ENCODE data around the gene NREP.

The NREP gene

DNA sequence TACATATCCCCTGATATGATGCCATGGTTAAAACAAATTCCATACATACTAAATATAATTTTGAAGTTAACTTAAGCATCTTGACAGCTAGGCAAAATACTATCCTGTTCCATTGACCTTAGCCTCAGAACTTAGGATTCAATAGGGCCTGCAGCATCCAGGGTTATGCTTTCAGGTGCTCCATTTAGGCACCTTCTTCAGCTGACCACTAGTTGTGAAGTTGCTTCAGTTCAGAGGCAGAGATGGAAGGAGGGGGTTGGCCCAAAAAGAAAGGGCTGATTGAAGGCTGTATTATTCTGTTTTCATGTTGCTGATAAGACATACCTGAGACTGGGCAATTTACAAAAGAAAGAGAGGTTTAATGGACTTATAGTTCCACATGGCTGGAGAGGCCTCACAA, 7.0 kb upstream of the NREP start:
- no peak for DNase-seq

GRCh38 chr5:111762895-111763294, 5.9 kb upstream of the NREP start:
- DNase-seq, result no peak

- DNase-seq, result no peak
Observed at GRCh38 chr5:111758284-111758628, 1.3 kb upstream of the NREP start.

- DNase-seq, result peak; percentile 80
Observed at GRCh38 chr5:111757355-111758283, 625 bp upstream of the NREP start.

GRCh38 chr5:111755942-111756381, 1.0 kb downstream of the NREP start:
- no peak for DNase-seq

- no peak for DNase-seq
Observed at GRCh38 chr5:111755345-111755941, 1.6 kb downstream of the NREP start.

GRCh38 chr5:111753884-111754589, 3.0 kb downstream of the NREP start:
- no peak for DNase-seq

DNA sequence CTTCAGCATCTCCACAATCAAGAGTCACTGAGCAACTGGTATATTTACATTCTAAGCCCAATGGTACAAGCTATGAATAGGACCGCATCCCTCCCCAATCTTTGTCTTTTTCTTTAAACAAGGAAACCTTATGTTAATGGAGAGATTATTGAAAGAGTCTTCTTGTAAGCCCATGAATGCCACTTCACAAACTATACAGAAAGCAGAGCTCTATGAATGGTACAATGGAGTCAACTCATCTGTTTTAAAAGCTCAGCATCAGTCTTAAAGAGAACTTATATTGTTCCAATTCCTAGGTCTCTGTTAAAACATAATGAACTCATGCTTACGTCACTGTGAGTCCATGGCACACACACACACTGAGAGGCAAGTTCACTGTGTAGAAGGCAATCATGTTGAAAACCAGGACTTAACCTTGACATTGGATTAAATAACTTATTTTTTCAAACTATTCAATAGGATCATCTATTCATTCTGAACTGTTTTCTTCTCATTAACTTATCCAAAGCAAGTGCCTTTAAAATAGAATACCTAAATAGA, 4.5 kb downstream of the NREP start:
- no peak for DNase-seq

DNA sequence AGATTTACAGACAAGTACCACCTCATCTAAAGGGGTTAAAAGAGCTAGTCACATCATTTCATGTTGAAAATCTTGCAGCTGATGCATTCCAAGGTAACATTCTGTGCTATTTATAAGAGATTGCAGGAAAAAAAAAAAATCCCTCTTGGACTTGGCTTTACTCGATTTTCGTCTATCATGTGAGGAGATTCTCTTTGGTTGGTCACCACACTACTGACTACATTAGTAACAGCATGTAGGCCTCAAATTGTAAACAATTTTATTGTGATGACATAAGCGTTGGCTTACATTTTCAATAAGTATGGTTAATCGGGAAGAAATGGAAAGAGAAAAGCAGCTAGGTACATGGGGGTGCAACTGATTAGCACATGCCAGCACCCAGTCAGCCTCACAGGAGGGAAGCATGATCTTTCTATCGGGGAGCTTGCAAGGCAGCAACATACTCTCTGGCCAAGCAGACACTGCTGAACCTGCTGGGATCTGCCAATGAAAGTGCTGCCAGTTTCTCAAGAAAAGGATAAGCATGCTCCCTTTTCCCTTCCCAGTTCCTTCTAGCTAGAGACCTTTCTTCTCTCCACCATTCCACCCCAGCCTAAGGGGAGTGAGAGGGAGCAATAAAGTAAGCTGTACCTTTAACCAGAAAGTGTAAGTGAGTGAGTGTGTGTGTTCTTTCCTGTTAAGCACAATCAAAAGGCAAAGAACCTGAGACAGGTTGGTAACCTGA, 7.5 kb downstream of the NREP start:
- no peak for DNase-seq

- no peak for DNase-seq
Observed at GRCh38 chr5:111748304-111748763, 8.7 kb downstream of the NREP start.

- no peak for DNase-seq
Observed at GRCh38 chr5:111747337-111747736, 9.7 kb downstream of the NREP start.

- no peak for DNase-seq
Observed at GRCh38 chr5:111746791-111747190, 10.2 kb downstream of the NREP start.

- no peak for DNase-seq
Observed at GRCh38 chr5:111745075-111745739, 11.8 kb downstream of the NREP start.

DNA sequence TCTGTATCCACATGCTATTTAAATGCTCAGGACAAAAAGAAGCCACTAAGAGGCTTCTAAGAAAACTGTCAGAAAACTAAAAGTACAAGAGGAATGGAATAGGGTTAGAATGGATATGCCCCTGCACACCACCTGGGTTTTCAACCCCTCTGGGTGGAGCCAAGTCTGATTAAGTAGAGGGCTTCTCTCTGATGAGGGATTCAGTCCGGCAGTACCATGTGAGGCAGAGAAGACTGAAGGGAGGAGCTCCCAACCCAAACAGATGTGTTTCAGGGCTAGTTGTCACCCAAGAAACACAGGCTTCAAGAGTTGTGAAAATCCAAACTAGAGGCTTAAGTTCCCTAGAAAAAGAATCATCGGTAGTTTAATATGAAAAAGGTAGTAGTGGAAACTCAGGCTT, 12.5 kb downstream of the NREP start:
- DNase-seq, result no peak

- no peak for DNase-seq
Observed at GRCh38 chr5:111743988-111744387, 13.0 kb downstream of the NREP start.

- DNase-seq, result no peak
Observed at GRCh38 chr5:111743512-111743911, 13.5 kb downstream of the NREP start.

GRCh38 chr5:111742177-111742994, 14.6 kb downstream of the NREP start:
- DNase-seq, result no peak

GRCh38 chr5:111741278-111741677, 15.7 kb downstream of the NREP start:
- DNase-seq, result no peak

GRCh38 chr5:111739416-111739815, 17.6 kb downstream of the NREP start:
- DNase-seq, result no peak

GRCh38 chr5:111738118-111738517, 18.9 kb downstream of the NREP start:
- no peak for DNase-seq

GRCh38 chr5:111737716-111738115, 19.3 kb downstream of the NREP start:
- no peak for DNase-seq

Data from activated gamma-delta T cell treated with Interleukin-2 at 50 U/mL for 16 hours (primary cell).